Measurements from ENCODE around the gene MCF2L2.
"Not testable (repeated sequence)": the region's sequence is repeated elsewhere in the genome, so short reads cannot be mapped to it uniquely, and the experiment has no call there.

Gene MCF2L2

DNA sequence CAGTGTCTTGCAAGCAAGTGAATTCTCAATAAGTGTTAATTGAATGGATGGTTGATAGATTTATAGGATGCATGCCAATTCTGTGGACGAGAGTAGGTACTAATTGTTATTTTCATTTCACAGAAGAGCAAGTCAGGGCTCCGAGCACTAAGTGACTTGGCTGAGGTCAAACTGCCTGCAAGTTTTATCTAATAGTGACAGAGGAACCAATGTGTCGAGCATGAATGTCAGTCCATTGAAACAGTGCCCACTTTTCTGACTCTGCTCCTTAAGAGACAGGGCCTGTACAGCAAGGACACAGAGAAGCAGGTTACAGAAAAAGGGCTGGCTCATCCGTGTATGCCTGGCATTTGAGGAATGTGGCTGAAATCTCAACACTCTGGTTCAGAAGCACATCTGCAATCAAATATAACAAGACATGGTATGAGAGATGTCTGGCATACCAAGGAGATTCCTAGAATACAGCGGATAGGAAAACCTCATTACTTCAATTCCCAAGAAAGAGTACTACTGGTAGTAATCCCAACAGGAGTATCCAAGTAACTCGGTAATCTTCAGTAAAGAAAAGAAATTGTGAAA is 181.3 kb downstream of the MCF2L2 start:
- peaks cover 9% of the 10 kb centered on the region for H3K9me3 Mint-ChIP-seq
- no peak overlapping the region for H3K4me3 Mint-ChIP-seq
- no peak for DNase-seq
- peaks cover 7% of the 10 kb centered on the region for H3K27me3 Mint-ChIP-seq
- H3K27ac Mint-ChIP-seq = no peak overlapping the region
- H3K36me3 Mint-ChIP-seq (ENCODE audit: low read depth) = peaks cover 12% of the 10 kb centered on the region
- H3K4me1 Mint-ChIP-seq = peaks cover 7% of the 10 kb centered on the region
- ATAC-seq = no peak

DNA sequence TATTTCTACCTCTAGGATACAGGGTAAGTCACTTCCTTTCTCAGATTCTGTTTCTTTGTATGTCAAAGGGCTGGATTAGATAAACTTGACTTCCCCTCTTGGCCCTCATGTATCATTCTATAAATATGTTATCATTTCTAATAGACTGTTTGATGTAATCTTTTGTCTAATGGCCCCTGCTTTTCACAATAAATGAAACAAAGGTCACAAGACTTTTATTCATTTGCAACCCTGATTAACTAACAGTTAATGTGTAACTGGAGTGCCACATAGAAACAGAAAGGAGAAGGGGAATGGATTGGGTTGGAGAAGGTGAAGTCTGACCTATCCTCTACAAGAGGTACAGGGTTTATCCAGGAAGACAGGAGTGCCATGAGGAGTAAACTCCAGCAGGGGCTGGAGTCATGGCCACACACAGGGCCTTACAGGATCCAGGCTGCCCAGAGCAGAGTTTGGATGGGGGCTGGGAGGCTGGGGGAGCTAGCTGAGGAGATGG is 183.4 kb downstream of the MCF2L2 start:
- Mint-ChIP-seq H3K4me3 (no peak overlapping the region), H3K9me3 (peaks cover 26% of the 10 kb centered on the region), H3K27ac (no peak overlapping the region), H3K27me3 (peaks cover 10% of the 10 kb centered on the region), H3K4me1 (peaks cover 9% of the 10 kb centered on the region), H3K36me3 (ENCODE audit: low read depth) (peaks cover 23% of the 10 kb centered on the region)
- DNase-seq (no peak), ATAC-seq (no peak)

DNA sequence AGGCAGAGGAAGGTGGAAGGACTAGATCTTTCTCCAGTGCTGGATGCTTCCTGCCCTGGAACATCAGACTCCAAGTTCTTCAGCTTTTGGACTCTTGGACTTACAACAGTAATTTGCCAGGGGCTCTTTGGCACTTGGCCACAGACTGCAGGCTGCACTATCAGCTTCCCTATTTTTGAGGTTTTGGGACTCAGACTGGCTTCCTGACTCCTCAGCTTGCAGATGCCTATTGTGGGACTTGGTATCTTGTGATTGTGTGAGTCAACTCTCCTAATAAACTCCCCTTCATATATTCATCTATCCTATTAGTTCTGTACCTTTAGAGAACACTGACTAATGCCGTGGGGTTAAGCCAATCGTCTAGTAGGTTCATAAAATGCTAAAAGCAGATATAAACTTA is 184.2 kb downstream of the MCF2L2 start:
- DNase-seq (no peak), ATAC-seq (no peak)
- Mint-ChIP-seq H3K27ac (no peak overlapping the region), H3K4me1 (peaks cover 9% of the 10 kb centered on the region), H3K9me3 (peaks cover 30% of the 10 kb centered on the region), H3K36me3 (ENCODE audit: low read depth) (peaks cover 23% of the 10 kb centered on the region), H3K27me3 (peaks cover 17% of the 10 kb centered on the region), H3K4me3 (no peak overlapping the region)

DNA sequence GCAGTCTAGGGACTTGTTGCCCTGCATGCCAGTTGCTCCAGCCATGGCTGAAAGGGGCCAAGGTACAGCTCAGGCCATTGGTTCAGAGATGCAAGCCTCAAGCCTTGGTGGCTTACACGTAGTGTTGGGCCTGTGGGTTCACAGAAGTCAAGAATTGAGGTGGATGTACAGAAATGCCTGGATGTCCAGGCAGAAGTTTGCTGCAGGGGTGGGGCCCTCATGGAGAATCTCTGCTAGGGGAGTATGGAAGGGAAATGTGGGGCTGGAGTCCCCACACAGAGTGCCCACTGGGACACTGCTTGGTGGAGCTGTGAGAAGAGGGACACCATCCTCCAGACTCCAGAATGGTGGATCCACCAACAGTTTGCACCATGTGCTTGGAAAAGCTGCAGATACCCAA is 186.0 kb downstream of the MCF2L2 start:
- no peak for DNase-seq
- peaks cover 30% of the 10 kb centered on the region for H3K9me3 Mint-ChIP-seq
- H3K27me3 Mint-ChIP-seq = peaks cover 13% of the 10 kb centered on the region
- H3K4me1 Mint-ChIP-seq = peaks cover 9% of the 10 kb centered on the region
- H3K4me3 Mint-ChIP-seq = no peak overlapping the region
- H3K36me3 Mint-ChIP-seq (ENCODE audit: low read depth) = peaks cover 23% of the 10 kb centered on the region
- no peak overlapping the region for H3K27ac Mint-ChIP-seq
- no peak for ATAC-seq

DNA sequence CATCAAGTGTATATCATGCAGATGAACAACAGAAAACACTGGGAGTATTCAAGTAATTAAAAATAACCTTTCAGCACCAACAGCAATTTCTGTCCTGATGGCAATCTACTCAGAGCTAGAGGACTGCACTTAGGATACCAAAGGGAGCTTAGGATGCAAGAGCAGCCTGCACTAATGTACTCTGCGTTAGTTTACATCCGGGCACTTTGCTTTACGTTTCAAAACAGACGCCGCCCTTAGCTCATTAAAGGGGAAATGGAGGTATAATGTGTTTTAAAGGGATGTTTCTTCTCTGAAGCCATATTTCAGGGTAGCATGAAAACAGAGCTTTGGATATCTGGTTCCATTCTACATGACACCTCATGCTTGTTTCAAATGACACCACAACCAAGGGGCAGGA is 189.4 kb downstream of the MCF2L2 start:
- H3K27ac Mint-ChIP-seq = no peak overlapping the region
- H3K9me3 Mint-ChIP-seq = peaks cover 30% of the 10 kb centered on the region
- DNase-seq = no peak
- no peak overlapping the region for H3K4me3 Mint-ChIP-seq
- peaks cover 13% of the 10 kb centered on the region for H3K27me3 Mint-ChIP-seq
- H3K36me3 Mint-ChIP-seq (ENCODE audit: low read depth) = peaks cover 23% of the 10 kb centered on the region
- ATAC-seq = no peak
- H3K4me1 Mint-ChIP-seq = peaks cover 3% of the 10 kb centered on the region

DNA sequence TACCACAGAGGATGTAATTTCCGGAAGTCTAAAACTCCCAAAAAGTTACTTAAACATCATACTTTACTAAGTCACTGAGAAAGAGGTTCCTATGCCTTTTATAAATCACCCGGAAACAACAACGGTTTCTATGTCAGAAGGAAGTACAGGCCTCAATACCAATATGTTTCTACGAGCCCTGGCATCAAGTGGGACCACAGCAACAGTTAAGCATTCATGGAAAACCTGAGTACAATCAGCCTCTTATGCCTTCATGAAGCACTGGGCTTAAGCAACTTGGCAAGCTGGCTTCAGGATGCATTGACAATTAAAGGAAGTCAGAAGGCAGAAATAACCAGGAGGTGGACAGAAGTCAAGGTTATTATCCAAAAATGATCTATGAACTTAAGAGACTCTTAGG is 194.5 kb downstream of the MCF2L2 start:
- Mint-ChIP-seq H3K4me3 (no peak overlapping the region), H3K4me1 (peaks cover 7% of the 10 kb centered on the region), H3K36me3 (ENCODE audit: low read depth) (peaks cover 2% of the 10 kb centered on the region), H3K27ac (no peak overlapping the region), H3K27me3 (no peaks in the 10 kb centered on the region), H3K9me3 (no peaks in the 10 kb centered on the region)
- ATAC-seq = no peak
- DNase-seq = no peak

DNA sequence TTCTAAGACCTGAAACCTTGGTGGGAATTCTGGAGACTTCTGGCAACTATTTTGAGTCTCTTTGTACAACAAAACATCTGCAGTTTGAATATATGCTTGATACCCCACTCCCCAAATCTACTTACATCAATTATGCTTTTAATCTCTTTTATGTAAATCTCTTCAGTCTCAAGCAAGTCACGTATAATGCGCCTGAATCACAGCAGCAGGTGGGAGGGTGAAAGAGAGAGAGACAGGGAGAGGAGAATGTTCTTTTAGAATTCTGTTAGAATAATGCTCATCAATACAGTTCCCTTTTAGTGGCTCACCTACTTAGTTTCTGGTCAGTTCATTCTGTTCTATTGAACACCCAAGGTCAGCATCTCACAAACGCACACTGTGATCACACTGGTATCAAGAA is 197.6 kb downstream of the MCF2L2 start:
- Mint-ChIP-seq H3K27ac (no peak overlapping the region), H3K4me3 (no peak overlapping the region), H3K9me3 (peaks cover 4% of the 10 kb centered on the region), H3K4me1 (peaks cover 30% of the 10 kb centered on the region), H3K27me3 (no peaks in the 10 kb centered on the region), H3K36me3 (ENCODE audit: low read depth) (peaks cover 2% of the 10 kb centered on the region)
- ATAC-seq = no peak
- DNase-seq = no peak

DNA sequence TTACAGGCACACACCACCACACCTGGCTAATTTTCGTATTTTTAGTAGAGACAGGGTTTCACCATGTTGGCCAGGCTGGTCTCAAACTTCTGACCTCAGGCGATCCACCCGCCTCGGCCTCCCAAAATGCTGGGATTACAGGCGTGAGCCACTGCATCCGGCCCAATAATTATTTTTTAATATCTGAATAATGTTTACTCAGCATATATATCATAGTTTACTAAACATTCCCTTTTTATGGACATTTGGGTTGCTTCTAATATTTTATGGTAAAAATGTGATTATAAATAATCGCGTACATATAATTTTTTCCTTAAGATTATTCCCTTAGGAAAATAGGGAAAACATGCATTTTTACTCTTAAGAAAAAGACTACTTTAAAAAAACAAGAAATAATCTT is 198.2 kb downstream of the MCF2L2 start:
- H3K27me3 Mint-ChIP-seq; H3K36me3 Mint-ChIP-seq (ENCODE audit: low read depth); H3K9me3 Mint-ChIP-seq; H3K4me3 Mint-ChIP-seq; ATAC-seq; DNase-seq; H3K27ac Mint-ChIP-seq: not testable (repeated sequence)
- peaks cover 32% of the 10 kb centered on the region for H3K4me1 Mint-ChIP-seq

DNA sequence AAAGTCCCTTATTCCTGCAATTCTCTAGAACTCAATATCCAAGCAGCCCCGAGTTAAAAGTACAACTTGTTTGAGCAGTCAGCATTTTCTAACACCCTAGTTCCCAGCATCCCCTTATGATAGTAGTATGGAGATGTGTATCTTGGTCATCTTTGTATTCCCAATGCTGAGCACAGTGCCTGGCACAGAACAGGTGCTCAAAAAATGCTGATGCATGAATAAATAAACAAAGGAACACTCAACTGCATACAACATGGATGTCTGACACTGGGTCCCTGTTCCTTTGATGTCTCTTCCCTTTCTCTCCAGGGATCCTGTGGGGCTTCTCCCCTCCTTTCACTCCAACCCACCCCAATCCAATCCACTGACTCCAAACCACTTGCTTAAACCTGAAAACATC is 199.2 kb downstream of the MCF2L2 start:
- Mint-ChIP-seq H3K36me3 (ENCODE audit: low read depth) (peaks cover 2% of the 10 kb centered on the region), H3K4me1 (peaks cover 42% of the 10 kb centered on the region), H3K27ac (peak overlapping the region; percentile 4), H3K4me3 (no peak overlapping the region), H3K9me3 (peaks cover 4% of the 10 kb centered on the region), H3K27me3 (no peaks in the 10 kb centered on the region)
- no peak for DNase-seq
- no peak for ATAC-seq

DNA sequence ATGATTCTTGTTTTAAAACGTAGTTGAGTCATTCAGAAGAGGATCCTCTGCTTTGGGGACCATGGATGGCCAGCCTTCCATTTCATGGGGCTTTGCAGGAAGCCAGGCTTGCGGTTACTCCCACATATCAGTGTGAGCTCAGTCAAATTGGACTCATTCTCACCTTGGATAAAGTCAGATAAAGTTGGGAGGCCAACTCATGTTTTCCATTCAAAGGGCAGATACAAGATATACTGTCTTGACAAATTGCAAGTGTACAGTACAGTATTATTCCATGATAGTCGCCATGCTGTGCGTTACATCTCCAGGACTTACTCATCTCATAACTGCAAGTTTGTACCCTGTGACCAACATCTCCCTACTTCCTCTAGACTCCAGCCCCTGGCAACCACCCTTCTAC is 200.8 kb downstream of the MCF2L2 start:
- Mint-ChIP-seq H3K27me3 (no peaks in the 10 kb centered on the region), H3K9me3 (peaks cover 4% of the 10 kb centered on the region), H3K27ac (peak overlapping the region; percentile 87), H3K36me3 (ENCODE audit: low read depth) (no peaks in the 10 kb centered on the region), H3K4me3 (no peak overlapping the region), H3K4me1 (peaks cover 51% of the 10 kb centered on the region)
- DNase-seq (peak; percentile 34), ATAC-seq (peak; percentile 80)

DNA sequence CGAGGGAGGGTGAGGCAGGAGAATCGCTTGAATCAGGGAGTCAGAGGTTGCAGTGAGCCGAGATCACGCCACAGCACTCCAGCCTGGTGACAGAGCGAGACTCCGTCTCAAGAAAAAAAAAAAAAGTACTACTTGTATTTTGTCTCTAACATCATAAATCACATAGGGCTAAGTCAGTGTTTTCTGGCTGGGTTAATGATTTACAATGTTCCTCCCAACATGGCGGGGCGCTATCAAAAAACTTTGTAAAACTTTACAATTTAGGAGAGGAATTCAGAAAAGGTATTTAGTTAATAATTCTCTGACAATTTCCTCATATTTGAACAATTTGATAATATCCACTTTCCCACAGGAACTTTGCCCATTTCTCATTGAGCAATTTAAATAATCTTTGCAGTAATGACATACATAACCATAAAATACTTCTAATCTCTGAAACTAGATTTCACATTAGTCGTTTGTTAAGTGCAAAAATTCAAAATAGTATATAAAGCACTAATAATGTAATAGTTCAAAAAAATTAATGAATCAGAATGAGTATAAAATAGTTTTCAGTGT is 202.0 kb downstream of the MCF2L2 start:
- DNase-seq = no peak

DNA sequence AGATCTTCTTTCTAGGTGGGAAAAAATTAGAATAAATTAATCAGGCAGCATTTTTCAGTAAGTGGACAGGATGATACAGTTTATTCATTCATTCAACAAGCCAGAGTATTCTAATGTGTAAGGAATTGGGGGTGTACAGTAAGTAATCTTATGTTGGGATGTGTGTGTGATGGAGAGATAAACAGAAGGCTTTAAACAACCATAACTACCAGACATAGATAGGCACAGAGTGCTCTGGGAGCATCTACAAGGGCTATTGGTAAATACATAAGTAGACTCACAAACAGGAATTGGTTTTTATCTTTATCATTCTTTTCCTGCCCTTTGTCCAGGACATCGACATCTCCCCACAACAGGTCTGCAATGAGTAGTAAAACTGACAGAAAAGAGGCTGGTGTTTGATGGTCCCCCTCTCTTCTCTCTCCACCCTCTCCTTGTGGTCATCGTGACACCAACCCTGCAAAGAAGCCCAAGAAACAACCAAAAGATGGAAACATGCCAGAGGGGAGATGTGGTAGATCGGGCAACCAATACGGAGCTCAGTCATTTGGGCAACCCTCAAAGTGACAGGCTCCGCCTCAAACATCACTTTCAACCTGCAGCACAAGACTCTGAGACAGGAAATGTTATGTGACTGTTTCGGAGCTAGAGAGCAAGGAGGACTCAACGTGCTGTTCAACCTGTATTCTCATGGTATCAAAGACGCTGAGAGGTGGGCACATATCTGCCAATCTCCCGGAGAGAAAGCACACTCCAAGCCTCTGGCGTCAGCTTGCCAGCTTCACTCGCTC is 204.0 kb downstream of the MCF2L2 start:
- Mint-ChIP-seq H3K27ac (peak overlapping the region; percentile 75), H3K4me1 (peaks cover 68% of the 10 kb centered on the region), H3K9me3 (peaks cover 4% of the 10 kb centered on the region), H3K4me3 (peak overlapping the region; percentile 61), H3K27me3 (peaks cover 3% of the 10 kb centered on the region), H3K36me3 (ENCODE audit: low read depth) (no peaks in the 10 kb centered on the region)
- ATAC-seq (peak; percentile 68), DNase-seq (peak; percentile 42)

More for the DNA sequence above, 202.0 kb downstream of the MCF2L2 start:
- no peaks in the 10 kb centered on the region for H3K27me3 Mint-ChIP-seq
- H3K27ac Mint-ChIP-seq = peak overlapping the region; percentile 87
- no peak overlapping the region for H3K4me3 Mint-ChIP-seq
- H3K9me3 Mint-ChIP-seq = peaks cover 4% of the 10 kb centered on the region
- no peak for ATAC-seq
- peaks cover 58% of the 10 kb centered on the region for H3K4me1 Mint-ChIP-seq
- H3K36me3 Mint-ChIP-seq (ENCODE audit: low read depth) = no peaks in the 10 kb centered on the region

DNA sequence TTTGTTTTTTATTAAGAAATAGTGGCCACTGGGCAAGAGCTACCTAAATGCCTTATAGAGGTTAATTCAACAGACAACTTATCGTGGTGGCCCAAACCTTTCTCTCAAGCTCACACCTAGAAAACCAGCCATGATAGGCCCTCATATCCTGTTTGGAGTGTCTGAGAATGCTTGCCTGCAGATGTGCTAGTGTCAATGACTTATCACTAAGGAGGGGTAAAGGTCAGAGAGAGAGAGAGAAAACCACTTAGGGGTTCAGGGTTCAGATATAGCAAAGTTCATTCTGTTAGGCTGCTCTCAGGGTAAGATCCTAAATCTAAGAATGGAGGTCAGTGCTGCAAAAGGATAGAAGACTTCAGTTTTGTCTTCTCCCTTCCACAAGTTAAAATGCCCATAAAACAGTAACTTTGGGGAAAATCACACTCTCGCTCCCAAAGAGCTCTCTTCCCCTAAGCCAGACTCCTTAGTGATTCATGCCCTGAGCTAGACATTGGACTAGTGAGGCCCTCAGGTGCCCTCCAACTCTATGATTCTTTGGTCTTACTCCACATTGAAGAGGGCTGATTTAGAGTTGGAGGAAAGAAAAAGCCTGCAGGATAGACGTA is 205.7 kb downstream of the MCF2L2 start:
- H3K4me1 Mint-ChIP-seq = peaks cover 76% of the 10 kb centered on the region
- no peak overlapping the region for H3K4me3 Mint-ChIP-seq
- H3K36me3 Mint-ChIP-seq (ENCODE audit: low read depth) = peaks cover 5% of the 10 kb centered on the region
- peaks cover 4% of the 10 kb centered on the region for H3K9me3 Mint-ChIP-seq
- H3K27me3 Mint-ChIP-seq = peaks cover 3% of the 10 kb centered on the region
- DNase-seq (no peak), ATAC-seq (peak; percentile 42)
- H3K27ac Mint-ChIP-seq = peak overlapping the region; percentile 50

DNA sequence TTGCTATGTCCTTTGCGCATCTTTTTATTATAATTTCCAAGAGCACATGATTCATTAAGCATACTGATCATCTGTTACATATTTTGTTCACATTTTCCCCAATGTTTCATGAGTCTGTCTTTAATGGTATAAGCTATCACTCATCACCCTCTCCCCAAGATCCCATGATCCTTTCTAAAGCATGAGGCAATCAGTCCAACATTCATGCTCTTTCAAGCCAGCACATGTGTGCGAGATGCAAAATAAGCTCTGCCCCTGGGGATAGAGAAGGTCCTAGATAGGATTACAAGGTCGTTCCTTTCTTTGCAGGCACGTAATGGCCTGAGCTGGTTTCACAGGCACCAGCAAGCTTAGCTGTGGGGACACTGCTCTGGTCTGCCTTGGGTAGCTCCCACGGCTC is 207.6 kb downstream of the MCF2L2 start:
- DNase-seq (no peak), ATAC-seq (no peak)
- peaks cover 64% of the 10 kb centered on the region for H3K4me1 Mint-ChIP-seq
- peaks cover 3% of the 10 kb centered on the region for H3K27me3 Mint-ChIP-seq
- no peaks in the 10 kb centered on the region for H3K9me3 Mint-ChIP-seq
- peaks cover 7% of the 10 kb centered on the region for H3K36me3 Mint-ChIP-seq (ENCODE audit: low read depth)
- H3K4me3 Mint-ChIP-seq = no peak overlapping the region
- peak overlapping the region; percentile 32 for H3K27ac Mint-ChIP-seq

DNA sequence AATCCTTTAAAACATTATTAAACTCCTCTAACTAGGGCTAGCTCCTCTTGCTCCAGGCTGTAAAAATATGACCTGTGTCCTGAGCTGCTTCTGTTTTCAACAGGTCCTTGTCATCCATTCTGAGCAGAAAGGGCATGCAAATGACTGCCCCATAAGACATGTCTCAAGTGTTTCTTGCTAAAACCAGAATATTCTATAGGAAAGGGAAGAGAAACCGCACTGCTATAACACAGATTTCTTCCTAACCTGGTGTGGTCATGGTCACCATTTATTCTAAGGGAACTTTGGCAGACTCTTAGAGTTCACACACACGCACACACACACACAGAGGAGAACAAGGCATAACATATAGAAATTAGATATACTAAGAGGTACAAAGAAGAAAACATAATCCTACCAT is 209.6 kb downstream of the MCF2L2 start:
- Mint-ChIP-seq H3K27ac (peak overlapping the region; percentile 85), H3K4me3 (peak overlapping the region; percentile 58), H3K9me3 (no peaks in the 10 kb centered on the region), H3K4me1 (peaks cover 59% of the 10 kb centered on the region), H3K27me3 (peaks cover 3% of the 10 kb centered on the region), H3K36me3 (ENCODE audit: low read depth) (peaks cover 8% of the 10 kb centered on the region)
- DNase-seq (no peak), ATAC-seq (peak; percentile 29)

All from activated naive CD8-positive, alpha-beta T cell treated with anti-CD3 and anti-CD28 coated beads, Interleukin-2, amount 50 U/mL, for 24 hours (primary cell).